MM.1S (cell line): ENCODE results near the gene RMDN3.

Experiments used
- DNase-seq: peaks from one replicate; pipeline ENCODE4 v3.0.0-alpha.2; 2015
- H2AFZ ChIP-seq: fragments of 300-600 bp; sonication (generic); 2 replicates; pipeline ENCODE4 v1.6.0; 2016; ENCODE audit warnings: antibody characterized with exemption, low read length
- H3F3A ChIP-seq: fragments of 300-600 bp; sonication (generic); 2 replicates; pipeline ENCODE4 v1.6.1; 2016; ENCODE audit warnings: mild to moderate bottlenecking, antibody characterized with exemption, low read length, moderate library complexity, mixed read lengths; ENCODE audit not compliant: insufficient read depth
- H3K27ac ChIP-seq: fragments of 300-600 bp; sonication (generic); 2 replicates; pipeline ENCODE4 v1.5.1; 2016; ENCODE audit warnings: mild to moderate bottlenecking, low read length
- H3K27me3 ChIP-seq: fragments of 300-600 bp; sonication (generic); replicated peaks from 2 replicates; pipeline ENCODE4 v1.6.0; 2016; ENCODE audit warnings: low read length; ENCODE audit not compliant: insufficient read depth
- H3K36me3 ChIP-seq: fragments of 300-600 bp; sonication (generic); replicated peaks from 2 replicates; pipeline ENCODE4 v1.6.1; 2016; ENCODE audit warnings: mild to moderate bottlenecking, low read length, mixed read lengths; ENCODE audit not compliant: insufficient read depth
- H3K4me1 ChIP-seq: fragments of 300-600 bp; sonication (generic); 2 replicates; pipeline ENCODE4 v1.6.1; 2016; ENCODE audit warnings: low read length, mixed read lengths
- H3K4me2 ChIP-seq: fragments of 300-600 bp; sonication (generic); 2 replicates; pipeline ENCODE4 v1.6.0; 2016; ENCODE audit warnings: low read depth, low read length
- H3K4me3 ChIP-seq: fragments of 300-600 bp; sonication (generic); 2 replicates; pipeline ENCODE4 v1.5.1; 2016; ENCODE audit warnings: low read length, mixed read lengths
- H3K79me2 ChIP-seq: fragments of 300-600 bp; sonication (generic); 2 replicates; pipeline ENCODE4 v1.6.1; 2016; ENCODE audit warnings: mixed run types, low read length, mixed read lengths
- H3K9ac ChIP-seq: fragments of 300-600 bp; sonication (generic); 2 replicates; pipeline ENCODE4 v1.6.1; 2016; ENCODE audit warnings: low read length, mixed read lengths
- H3K9me2 ChIP-seq: fragments of 300-600 bp; sonication (generic); replicated peaks from 2 replicates; pipeline ENCODE4 v1.6.1; 2016; ENCODE audit warnings: mild to moderate bottlenecking, low read length, mixed read lengths; ENCODE audit not compliant: insufficient read depth
- H3K9me3 ChIP-seq: fragments of 300-600 bp; sonication (generic); replicated peaks from 2 replicates; pipeline ENCODE4 v1.6.1; 2016; ENCODE audit warnings: mild to moderate bottlenecking, low read length, mixed read lengths; ENCODE audit not compliant: insufficient read depth
- H4K20me1 ChIP-seq: fragments of 300-600 bp; sonication (generic); 2 replicates; pipeline ENCODE4 v1.6.1; 2016; ENCODE audit warnings: mild to moderate bottlenecking, low read length, moderate library complexity, mixed read lengths; ENCODE audit not compliant: insufficient read depth
- EZH2 ChIP-seq: fragments of 300-600 bp; sonication (generic); optimal IDR thresholded peaks from 2 replicates; pipeline ENCODE3; 2017; ENCODE audit warnings: low read depth, mild to moderate bottlenecking, antibody characterized with exemption, low read length, mixed read lengths
- EZH2phosphoT487 ChIP-seq: fragments of 300-600 bp; sonication (generic); IDR thresholded peaks from 2 replicates; pipeline ENCODE4 v1.6.1; 2018; ENCODE audit warnings: antibody characterized with exemption, low read length
- TF ChIP-seq, protein P1 (sequence below): fragments of 300-600 bp; sonication (generic); IDR thresholded peaks from 2 replicates; pipeline ENCODE4 v1.5.1; 2016; ENCODE audit warnings: antibody characterized with exemption, low read length, mixed read lengths

Gene RMDN3

DNA sequence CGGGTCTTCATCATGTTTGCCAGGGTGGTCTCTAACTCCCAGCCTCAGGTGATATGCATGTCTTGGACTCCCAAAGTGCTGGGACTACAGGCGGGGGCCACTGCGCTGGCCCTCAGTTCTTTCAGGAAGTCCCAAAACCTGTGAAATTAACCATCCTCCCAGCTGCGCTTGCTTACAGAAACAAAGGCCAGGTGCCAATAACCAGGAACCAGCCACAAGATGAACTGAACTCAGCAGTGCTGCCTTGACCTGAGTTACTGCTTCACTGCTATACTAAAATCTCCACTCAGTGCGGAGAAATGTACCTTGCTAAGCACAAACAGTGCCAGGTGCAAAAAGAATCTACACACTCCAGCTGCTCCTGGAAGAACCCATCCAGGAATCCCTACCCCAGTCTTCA lies 4.9 kb upstream of the RMDN3 start:
- Histone ChIP-seq H4K20me1 (no peaks in the 10 kb centered on the region), H3K9me2 (no peaks in the 10 kb centered on the region), H3K9me3 (no peaks in the 10 kb centered on the region), H3K9ac (no peak overlapping the region; the same call in 1 of the 2 replicates), H3F3A (peaks cover 11% of the 10 kb centered on the region), H2AFZ (no peak overlapping the region; the same call in 1 of the 2 replicates), H3K79me2 (peaks cover under 1% of the 10 kb centered on the region), H3K4me3 (no peak overlapping the region), H3K4me2 (peak overlapping the region; percentile 42; the same call in 1 of the 2 replicates), H3K27me3 (no peaks in the 10 kb centered on the region), H3K36me3 (no peaks in the 10 kb centered on the region), H3K4me1 (peaks cover 11% of the 10 kb centered on the region), H3K27ac (peak overlapping the region; percentile 6; the same call in 1 of the 2 replicates)
- TF ChIP-seq EZH2 (no peak), EZH2phosphoT487 (no peak)
- TF ChIP-seq, protein P1, sequence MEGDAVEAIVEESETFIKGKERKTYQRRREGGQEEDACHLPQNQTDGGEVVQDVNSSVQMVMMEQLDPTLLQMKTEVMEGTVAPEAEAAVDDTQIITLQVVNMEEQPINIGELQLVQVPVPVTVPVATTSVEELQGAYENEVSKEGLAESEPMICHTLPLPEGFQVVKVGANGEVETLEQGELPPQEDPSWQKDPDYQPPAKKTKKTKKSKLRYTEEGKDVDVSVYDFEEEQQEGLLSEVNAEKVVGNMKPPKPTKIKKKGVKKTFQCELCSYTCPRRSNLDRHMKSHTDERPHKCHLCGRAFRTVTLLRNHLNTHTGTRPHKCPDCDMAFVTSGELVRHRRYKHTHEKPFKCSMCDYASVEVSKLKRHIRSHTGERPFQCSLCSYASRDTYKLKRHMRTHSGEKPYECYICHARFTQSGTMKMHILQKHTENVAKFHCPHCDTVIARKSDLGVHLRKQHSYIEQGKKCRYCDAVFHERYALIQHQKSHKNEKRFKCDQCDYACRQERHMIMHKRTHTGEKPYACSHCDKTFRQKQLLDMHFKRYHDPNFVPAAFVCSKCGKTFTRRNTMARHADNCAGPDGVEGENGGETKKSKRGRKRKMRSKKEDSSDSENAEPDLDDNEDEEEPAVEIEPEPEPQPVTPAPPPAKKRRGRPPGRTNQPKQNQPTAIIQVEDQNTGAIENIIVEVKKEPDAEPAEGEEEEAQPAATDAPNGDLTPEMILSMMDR, result no peak
- DNase-seq, result no peak

DNA sequence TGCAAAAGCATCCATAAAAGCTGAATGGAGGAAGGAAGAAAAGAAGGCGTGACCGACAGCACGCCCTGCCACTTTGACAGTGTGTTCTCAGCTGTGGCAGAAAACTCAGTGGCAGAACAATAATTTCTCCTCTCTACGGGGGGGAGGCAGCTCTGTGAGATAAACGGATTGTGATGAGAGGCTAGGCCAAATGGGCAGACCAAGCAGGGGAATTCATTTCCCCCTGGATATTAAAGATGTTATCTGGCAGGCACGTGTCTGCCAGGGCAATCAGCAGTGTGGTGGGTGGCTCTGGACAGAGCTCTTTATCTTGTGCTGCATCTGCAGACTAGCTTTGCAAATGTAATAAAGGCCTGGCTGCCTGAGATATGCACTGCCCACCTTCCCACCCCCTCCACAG lies 1.9 kb upstream of the RMDN3 start:
- H3K4me3 ChIP-seq, result no peak overlapping the region
- 0 out of 2 replicates have a peak, but pooled peaks cover 10% of the 10 kb centered on the region for H4K20me1 ChIP-seq
- no peak overlapping the region for H3K4me2 ChIP-seq
- no peaks in the 10 kb centered on the region for H3K27me3 ChIP-seq
- no peak for TF ChIP-seq EZH2phosphoT487
- no peak for TF ChIP-seq EZH2
- TF ChIP-seq, protein P1, result no peak
- H3F3A ChIP-seq, result peaks cover 15% of the 10 kb centered on the region; the same call in 1 of the 2 replicates
- no peak overlapping the region for H3K9ac ChIP-seq
- H3K9me2 ChIP-seq, result no peaks in the 10 kb centered on the region
- no peak overlapping the region for H2AFZ ChIP-seq
- no peaks in the 10 kb centered on the region for H3K9me3 ChIP-seq
- no peak overlapping the region for H3K27ac ChIP-seq
- H3K36me3 ChIP-seq, result no peaks in the 10 kb centered on the region
- H3K4me1 ChIP-seq, result peaks cover 9% of the 10 kb centered on the region
- DNase-seq, result no peak
- H3K79me2 ChIP-seq, result peaks cover 27% of the 10 kb centered on the region

DNA sequence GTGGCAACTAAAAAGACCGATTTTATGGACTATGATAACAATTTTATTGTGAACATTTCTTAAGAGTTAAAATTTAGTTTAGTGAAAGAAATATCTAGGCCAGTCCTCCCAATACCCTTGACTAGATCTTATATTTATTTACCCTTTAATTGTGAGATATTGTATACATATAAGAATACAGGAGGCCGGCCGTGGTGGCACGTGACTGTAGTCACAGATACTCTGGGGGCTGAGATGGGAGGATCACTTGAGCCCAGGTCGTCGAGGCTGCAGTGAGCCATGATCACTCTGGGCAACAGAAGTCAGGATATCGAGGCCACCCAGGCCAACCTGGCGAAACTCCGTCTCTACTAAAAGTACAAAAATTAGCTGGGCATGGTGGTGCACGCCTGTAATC lies 756 bp upstream of the RMDN3 start:
- TF ChIP-seq, protein P1, result no peak
- Histone ChIP-seq H3K27ac (peak overlapping the region; percentile 78; the same call in 1 of the 2 replicates), H3F3A (peaks cover 15% of the 10 kb centered on the region; the same call in 1 of the 2 replicates), H3K4me1 (peaks cover 9% of the 10 kb centered on the region), H3K27me3 (no peaks in the 10 kb centered on the region), H3K9me3 (no peaks in the 10 kb centered on the region), H3K9ac (peak overlapping the region; percentile 92), H2AFZ (peak overlapping the region; percentile 80), H3K4me2 (peak overlapping the region; percentile 86), H4K20me1 (peaks cover 13% of the 10 kb centered on the region), H3K36me3 (peaks cover 7% of the 10 kb centered on the region), H3K79me2 (peaks cover 38% of the 10 kb centered on the region), H3K4me3 (peak overlapping the region; percentile 97), H3K9me2 (no peaks in the 10 kb centered on the region)
- no peak for DNase-seq
